Measurements from ENCODE around the gene FIP1L1. TPM values are rescaled to one million over a fixed set of nuclear protein-coding genes. Genes with fewer than 3 reads are reported as not detected.

The FIP1L1 gene
- total RNA-seq, 1 donor from 2014 or later, result 31.7 TPM

GRCh38 chr4:53476232-53477037 lies 99.0 kb downstream of the FIP1L1 start:
- no peaks in the 10 kb centered on the region for H3K9me3 ChIP-seq
- H3K27me3 ChIP-seq, result no peaks in the 10 kb centered on the region
- H3K4me1 ChIP-seq, result no peaks in the 10 kb centered on the region
- TF ChIP-seq POLR2AphosphoS5 (IDR thresholded peaks at IDR 0.05; ENCODE audit: insufficient read depth in 1 of 2, low read depth in 1 of 2), result no peak
- no peak for TF ChIP-seq POLR2A (IDR thresholded peaks at IDR 0.05)
- TF ChIP-seq CTCF (IDR thresholded peaks at IDR 0.05), result no peak
- intact Hi-C loops (cut with DNase I), result no loop called here
- DNase-seq (ENCODE audit: extremely low spot score in 2 of 2), result no peak
- no peak overlapping the region for H3K4me3 ChIP-seq
- peak overlapping the region; percentile 68 for H3K27ac ChIP-seq
- no peaks in the 10 kb centered on the region for H3K36me3 ChIP-seq

GRCh38 chr4:53477038-53477565 lies 99.7 kb downstream of the FIP1L1 start:
- no peak for DNase-seq (ENCODE audit: extremely low spot score in 2 of 2)
- intact Hi-C loops (cut with DNase I), result no loop called here
- no peak for TF ChIP-seq POLR2AphosphoS5 (IDR thresholded peaks at IDR 0.05; ENCODE audit: insufficient read depth in 1 of 2, low read depth in 1 of 2)
- no peak for TF ChIP-seq CTCF (IDR thresholded peaks at IDR 0.05)
- TF ChIP-seq POLR2A (IDR thresholded peaks at IDR 0.05), result no peak
- Histone ChIP-seq H3K4me1 (no peaks in the 10 kb centered on the region), H3K4me3 (no peak overlapping the region), H3K27me3 (no peaks in the 10 kb centered on the region), H3K27ac (peak overlapping the region; percentile 68), H3K36me3 (no peaks in the 10 kb centered on the region), H3K9me3 (no peaks in the 10 kb centered on the region)

- Histone ChIP-seq H3K36me3 (no peaks in the 10 kb centered on the region), H3K27ac (no peak overlapping the region), H3K4me3 (no peak overlapping the region), H3K4me1 (no peaks in the 10 kb centered on the region), H3K9me3 (no peaks in the 10 kb centered on the region), H3K27me3 (no peaks in the 10 kb centered on the region)
- DNase-seq (ENCODE audit: extremely low spot score in 2 of 2), result no peak
- TF ChIP-seq POLR2A (IDR thresholded peaks at IDR 0.05), result no peak
- no peak for TF ChIP-seq CTCF (IDR thresholded peaks at IDR 0.05)
- no peak for TF ChIP-seq POLR2AphosphoS5 (IDR thresholded peaks at IDR 0.05; ENCODE audit: insufficient read depth in 1 of 2, low read depth in 1 of 2)
- intact Hi-C loops (cut with DNase I), result no loop called here
These were observed 100.2 kb downstream of the FIP1L1 start for GRCh38 chr4:53477636-53478035.

- TF ChIP-seq CTCF (IDR thresholded peaks at IDR 0.05), result no peak
- no peak for TF ChIP-seq POLR2A (IDR thresholded peaks at IDR 0.05)
- TF ChIP-seq POLR2AphosphoS5 (IDR thresholded peaks at IDR 0.05; ENCODE audit: insufficient read depth in 1 of 2, low read depth in 1 of 2), result no peak
- no peak for DNase-seq (ENCODE audit: extremely low spot score in 2 of 2)
- Histone ChIP-seq H3K27ac (no peak overlapping the region), H3K27me3 (no peaks in the 10 kb centered on the region), H3K36me3 (no peaks in the 10 kb centered on the region), H3K9me3 (no peaks in the 10 kb centered on the region), H3K4me3 (no peak overlapping the region), H3K4me1 (no peaks in the 10 kb centered on the region)
- intact Hi-C loops (cut with DNase I), result no loop called here
These were observed 101.4 kb downstream of the FIP1L1 start for GRCh38 chr4:53478671-53479456.

Data from vagina (tissue), 2 donors.